T-helper 1 cell (primary cell): ENCODE data around the gene C3orf85.

Experiments
- DNase-seq, 5 donors: peaks; one replicate each; pipeline ENCODE4 v3.0.0-alpha.2; 2012 to 2020

C3orf85 gene

DNA sequence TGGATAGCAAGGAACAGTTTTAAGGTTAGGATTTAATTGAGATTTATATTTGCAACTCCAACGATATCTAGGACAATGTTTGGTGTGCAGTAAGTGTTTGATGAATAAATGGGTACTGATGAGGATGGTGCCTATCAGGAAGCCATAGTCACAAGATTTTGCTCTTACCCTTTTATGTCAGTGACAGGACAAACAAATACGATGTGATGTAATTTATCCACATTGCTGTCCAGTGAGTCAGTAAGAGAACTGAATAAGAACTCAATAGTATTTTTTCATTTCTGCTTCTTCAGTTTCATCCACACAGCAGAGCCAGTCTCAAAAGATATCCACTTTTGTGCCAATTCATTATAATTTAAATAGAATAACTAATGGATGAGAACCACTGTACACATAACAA lies 18.5 kb downstream of the C3orf85 start:
- no peak for DNase-seq

DNA sequence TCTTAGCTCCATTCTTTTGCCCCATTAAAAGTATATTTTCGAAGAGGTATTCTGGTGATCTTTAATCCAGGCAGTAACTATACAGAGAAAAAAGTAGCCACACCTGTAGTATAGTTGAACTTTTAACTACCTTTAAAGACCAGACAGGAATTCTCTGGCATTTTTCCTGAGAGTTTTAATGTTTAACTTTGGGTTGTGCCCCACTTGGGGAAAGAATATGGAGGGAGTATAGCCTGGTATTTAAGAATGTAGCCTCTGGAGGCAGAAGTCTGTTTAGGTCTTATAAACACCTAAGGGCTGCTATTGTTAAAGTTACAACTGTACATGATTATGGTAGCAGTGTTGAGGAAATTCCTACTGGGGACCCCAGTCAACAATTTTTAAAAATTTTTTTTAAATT lies 19.3 kb downstream of the C3orf85 start:
- no peak for DNase-seq

- DNase-seq: no peak
Measured at GRCh38 chr3:109161487-109162123, 25.1 kb downstream of the C3orf85 start.

GRCh38 chr3:109165905-109166304 lies 29.4 kb downstream of the C3orf85 start:
- DNase-seq: no peak

- no peak for DNase-seq
Measured at GRCh38 chr3:109171479-109171878, 35.0 kb downstream of the C3orf85 start.

DNA sequence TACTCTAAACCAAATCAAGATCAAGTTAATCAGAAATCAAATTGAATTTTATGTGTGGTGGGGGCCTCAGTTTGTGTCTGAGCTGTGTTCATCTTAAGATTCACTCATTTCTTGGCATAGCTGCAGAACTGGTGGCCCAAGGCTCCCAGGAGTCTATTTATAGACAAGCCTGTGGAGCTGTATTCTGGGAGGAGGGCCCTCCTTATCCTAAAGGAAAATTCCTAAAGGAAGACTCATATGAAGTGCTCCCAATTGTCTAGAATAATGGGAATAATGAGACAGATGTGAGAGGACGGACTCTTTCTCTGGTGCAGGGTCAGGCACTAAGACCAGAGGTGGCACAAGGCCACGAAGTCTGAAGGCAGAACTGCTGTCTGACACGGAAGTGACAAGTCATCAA lies 38.9 kb downstream of the C3orf85 start:
- no peak for DNase-seq

DNA sequence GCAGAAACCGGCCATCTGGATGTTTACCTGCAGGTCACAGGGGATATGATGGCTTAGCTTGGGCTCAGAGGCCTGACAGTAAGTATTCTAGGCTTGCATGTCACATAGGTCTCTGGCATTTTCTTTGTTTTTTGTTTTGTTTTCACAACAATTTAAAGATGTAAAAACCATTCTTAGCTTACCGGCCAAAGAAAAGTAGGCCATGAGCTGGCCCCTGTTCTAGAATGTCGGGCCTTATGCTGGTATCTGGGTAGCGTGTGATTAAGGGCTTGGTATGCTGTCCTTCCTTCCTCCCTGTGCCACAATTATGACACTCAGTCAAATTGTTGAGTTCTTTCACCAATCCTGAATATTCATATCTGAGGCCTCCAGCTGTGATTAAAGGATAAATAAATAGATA lies 40.2 kb downstream of the C3orf85 start:
- DNase-seq: no peak

- DNase-seq: no peak
Measured at GRCh38 chr3:109177908-109178307, 41.4 kb downstream of the C3orf85 start.

DNA sequence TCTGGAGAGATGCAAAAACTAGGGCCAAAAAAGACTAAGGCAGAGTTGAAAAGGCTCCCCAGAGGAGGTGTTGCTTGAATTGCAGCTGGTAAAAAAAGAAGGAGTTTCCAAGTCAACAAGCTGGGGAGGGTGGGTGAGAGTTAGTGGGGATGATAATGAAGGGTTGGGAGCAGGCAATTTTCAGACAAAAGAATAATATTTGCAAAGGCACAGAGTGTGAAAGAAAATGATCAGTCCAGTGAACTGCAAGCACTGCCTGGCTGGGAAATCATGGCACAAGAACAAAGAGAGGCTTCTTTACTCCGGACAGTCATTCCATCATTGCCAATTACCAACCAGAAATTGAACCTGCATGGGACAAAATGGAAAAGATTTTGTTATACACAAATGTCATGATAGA lies 42.2 kb downstream of the C3orf85 start:
- no peak for DNase-seq

- DNase-seq: no peak
Measured at GRCh38 chr3:109184726-109185125, 48.2 kb downstream of the C3orf85 start.

DNA sequence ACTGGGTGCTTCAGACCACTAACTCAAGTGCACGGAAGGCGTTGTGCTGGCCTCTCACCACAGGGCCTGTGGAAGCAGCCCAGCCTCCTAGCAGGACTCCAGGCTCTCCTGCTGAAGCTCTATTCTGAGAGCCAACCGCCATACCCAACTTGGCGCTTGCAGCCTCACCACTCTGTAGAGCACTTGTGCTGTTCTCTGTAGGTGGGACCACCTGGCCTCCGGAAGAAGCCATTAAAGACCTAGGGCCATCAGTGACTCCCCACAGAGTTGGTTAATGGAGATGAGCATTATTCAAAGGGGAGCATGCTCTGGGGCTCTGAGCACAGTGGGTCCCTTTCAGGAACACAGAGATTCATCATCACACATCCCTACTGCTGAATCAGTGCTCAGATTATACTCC lies 50.9 kb downstream of the C3orf85 start:
- no peak for DNase-seq

GRCh38 chr3:109188741-109189140 lies 52.2 kb downstream of the C3orf85 start:
- DNase-seq: no peak

GRCh38 chr3:109191421-109191820 lies 54.9 kb downstream of the C3orf85 start:
- no peak for DNase-seq

GRCh38 chr3:109195815-109196214 lies 59.3 kb downstream of the C3orf85 start:
- DNase-seq: no peak
